K562 (cell line): ENCODE data around the gene HAP1. TPM values are rescaled to one million over a fixed set of nuclear protein-coding genes. Genes with fewer than 3 reads are reported as not detected.

Experiments used
- CBFB ChIP-seq: sonication (generic); formaldehyde crosslinking; IDR thresholded peaks from 2 replicates; pipeline ENCODE4 v1.4.0; 2020; ENCODE audit warnings: mild to moderate bottlenecking, missing genetic modification reagents
- GATAD2A ChIP-seq: fragments of 450-650 bp; IDR thresholded peaks from 2 replicates; pipeline ENCODE4 v1.6.1; 2017
- KHSRP ChIP-seq: fragments of 450-650 bp; IDR thresholded peaks from 2 replicates; pipeline ENCODE4 v1.6.1; 2017
- NR1H2 ChIP-seq: sonication (generic); formaldehyde crosslinking; IDR thresholded peaks from 2 replicates; pipeline ENCODE4 v1.4.0; 2020; ENCODE audit warnings: mild to moderate bottlenecking, missing genetic modification reagents
- RHOXF2B ChIP-seq: fragments of 250-450 bp; sonication (Bioruptor Pico); conservative IDR thresholded peaks from 2 replicates; pipeline ENCODE4 v1.5.1; 2021
- SAFB2 ChIP-seq: fragments of 200-400 bp; formaldehyde crosslinking; IDR thresholded peaks from 2 replicates; pipeline ENCODE4 v1.6.1; 2018; ENCODE audit warnings: borderline replicate concordance, low read length, low read depth, moderate library complexity; ENCODE audit not compliant: severe bottlenecking
- SMARCA5 ChIP-seq: fragments of 450-650 bp; IDR thresholded peaks from 2 replicates; pipeline ENCODE4 v1.6.1; 2016
- SNIP1 ChIP-seq: fragments of 450-650 bp; IDR thresholded peaks from 2 replicates; pipeline ENCODE4 v1.7.1; 2017; ENCODE audit warnings: low read depth, mild to moderate bottlenecking
- TRIM28 ChIP-seq: fragments of 450-650 bp; IDR thresholded peaks from 2 replicates; pipeline ENCODE4 v1.6.1; 2017
- ZEB2 ChIP-seq: fragments of 450-650 bp; IDR thresholded peaks from 2 replicates; pipeline ENCODE4 v1.6.1; 2016
- ZNF274 ChIP-seq: IDR thresholded peaks from 2 replicates; pipeline ENCODE4 v1.6.1; 2011; ENCODE audit warnings: low read depth, mild to moderate bottlenecking, low read length, moderate library complexity, borderline replicate concordance
- ZNF384 ChIP-seq: IDR thresholded peaks from 2 replicates; pipeline ENCODE4 v1.6.1; 2012; ENCODE audit warnings: low read depth, low read length, improper control_type of control experiment
- ZNF778 ChIP-seq: fragments of 450-650 bp; formaldehyde crosslinking; IDR thresholded peaks from 2 replicates; pipeline ENCODE4 v1.4.0; 2020; ENCODE audit warnings: mild to moderate bottlenecking, moderate library complexity
- polyA plus RNA-seq, 8 experiments: library from polyadenylated mRNA; depleted of rRNA in 4 of 8; stranded (reverse) in 5 of 8; unstranded in 3 of 8; fragments of >200 nt; fragmentation: Nextera tagmentation in 2 of 8; fragmentation: Illumina TruSeq in 1 of 8; extraction: Ambion mirVana in 2 of 8; extraction: Trizol in 1 of 8; gene quantifications; 2 replicates each; pipeline versions ENCODE4 v1.2.1 to v1.2.3, GENCODE V29; 2011 to 2014; ENCODE audit warnings: inconsistent platforms in 1 of 8, missing spikeins in 1 of 8
- total RNA-seq, 7 experiments: library from RNA; depleted of rRNA in 6 of 7; stranded (reverse); fragments of >200 nt in 6 of 7; fragmentation: Illumina TruSeq in 2 of 7; extraction: Trizol in 2 of 7; gene quantifications; 2 replicates each; pipeline versions ENCODE4 v1.2.1 to v1.2.3, GENCODE V29; 2011 to 2021; ENCODE audit warnings: low replicate concordance in 1 of 7
- TF ChIP-seq, protein P1 (sequence below): IDR thresholded peaks from 3 replicates; pipeline ENCODE4 v1.6.1; 2011; ENCODE audit warnings: borderline replicate concordance, mild to moderate bottlenecking; ENCODE audit not compliant: insufficient read length, insufficient read depth
- TF ChIP-seq, protein P2 (sequence below), 2 experiments: fragments of 200-800 bp in 1 of 2; sonication (Bioruptor generic) in 1 of 2; sonication (generic) in 1 of 2; formaldehyde crosslinking in 1 of 2; IDR thresholded peaks in 1 of 2; conservative IDR thresholded peaks in 1 of 2; 2 replicates each; pipeline versions ENCODE4 v1.5.0 to v1.6.1; 2016 to 2020; ENCODE audit warnings: missing compliant biosample characterization in 1 of 2, missing genetic modification characterization in 1 of 2, missing genetic modification reagents in 1 of 2
- TF ChIP-seq, protein P3 (sequence below): fragments of 450-650 bp; IDR thresholded peaks from 2 replicates; pipeline ENCODE4 v1.6.1; 2018; ENCODE audit warnings: mild to moderate bottlenecking, low read depth; ENCODE audit not compliant: partially characterized antibody
- TF ChIP-seq, protein P4 (sequence below): fragments of 450-650 bp; formaldehyde crosslinking; IDR thresholded peaks from 2 replicates; pipeline ENCODE4 v1.4.0; 2022; ENCODE audit warnings: mild to moderate bottlenecking, moderate library complexity
- TF ChIP-seq, protein P5 (sequence below): sonication (generic); formaldehyde crosslinking; IDR thresholded peaks from 2 replicates; pipeline ENCODE4 v1.8.1; 2023; ENCODE audit warnings: mild to moderate bottlenecking, missing genetic modification reagents
- TF ChIP-seq, protein P6 (sequence below): fragments of 450-650 bp; IDR thresholded peaks from 2 replicates; pipeline ENCODE4 v1.6.1; 2016
- TF ChIP-seq, protein P7 (sequence below): fragments of 450-650 bp; formaldehyde crosslinking; IDR thresholded peaks from 2 replicates; pipeline ENCODE4 v1.4.0; 2022; ENCODE audit warnings: missing genetic modification characterization

HAP1 gene
- total and polyA plus RNA-seq, 9 of the 15 experiments (the other 6 are each of a cell fraction or from before 2014, with no cell fraction given): under 0.01 to 0.09 (median 0.04) TPM; not detected in 6

DNA sequence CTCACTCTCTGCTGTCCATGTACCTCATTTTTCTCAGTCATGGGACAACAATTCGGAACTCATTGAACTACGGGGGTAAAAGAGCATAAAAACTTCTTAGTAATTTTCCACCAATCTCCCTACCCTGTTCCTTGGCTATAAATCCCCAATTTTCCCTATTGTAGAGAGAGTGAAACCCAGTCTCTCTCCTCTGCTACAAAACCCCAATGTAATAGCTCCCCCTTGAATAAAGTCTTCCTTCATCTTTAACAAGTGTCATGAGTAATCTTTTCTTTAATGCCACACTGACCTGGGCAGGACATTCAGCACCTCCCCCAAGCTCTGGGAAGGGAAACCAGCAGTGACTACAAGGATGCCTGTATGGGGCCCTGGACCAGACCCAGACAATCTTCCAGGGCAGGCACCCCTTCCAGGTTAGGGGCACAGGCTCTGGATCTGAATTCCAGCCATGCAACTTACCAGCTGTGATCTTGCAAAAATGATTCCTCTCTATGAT, 56.0 kb downstream of the HAP1 start (continued):
- TF ChIP-seq, protein P1, sequence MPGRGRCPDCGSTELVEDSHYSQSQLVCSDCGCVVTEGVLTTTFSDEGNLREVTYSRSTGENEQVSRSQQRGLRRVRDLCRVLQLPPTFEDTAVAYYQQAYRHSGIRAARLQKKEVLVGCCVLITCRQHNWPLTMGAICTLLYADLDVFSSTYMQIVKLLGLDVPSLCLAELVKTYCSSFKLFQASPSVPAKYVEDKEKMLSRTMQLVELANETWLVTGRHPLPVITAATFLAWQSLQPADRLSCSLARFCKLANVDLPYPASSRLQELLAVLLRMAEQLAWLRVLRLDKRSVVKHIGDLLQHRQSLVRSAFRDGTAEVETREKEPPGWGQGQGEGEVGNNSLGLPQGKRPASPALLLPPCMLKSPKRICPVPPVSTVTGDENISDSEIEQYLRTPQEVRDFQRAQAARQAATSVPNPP: no peak
- TF ChIP-seq SMARCA5: no peak
- TF ChIP-seq SAFB2: no peak
- TF ChIP-seq ZNF274: no peak
- TF ChIP-seq SNIP1: no peak; the same call in 1 of the 2 replicates
- TF ChIP-seq, protein P2, sequence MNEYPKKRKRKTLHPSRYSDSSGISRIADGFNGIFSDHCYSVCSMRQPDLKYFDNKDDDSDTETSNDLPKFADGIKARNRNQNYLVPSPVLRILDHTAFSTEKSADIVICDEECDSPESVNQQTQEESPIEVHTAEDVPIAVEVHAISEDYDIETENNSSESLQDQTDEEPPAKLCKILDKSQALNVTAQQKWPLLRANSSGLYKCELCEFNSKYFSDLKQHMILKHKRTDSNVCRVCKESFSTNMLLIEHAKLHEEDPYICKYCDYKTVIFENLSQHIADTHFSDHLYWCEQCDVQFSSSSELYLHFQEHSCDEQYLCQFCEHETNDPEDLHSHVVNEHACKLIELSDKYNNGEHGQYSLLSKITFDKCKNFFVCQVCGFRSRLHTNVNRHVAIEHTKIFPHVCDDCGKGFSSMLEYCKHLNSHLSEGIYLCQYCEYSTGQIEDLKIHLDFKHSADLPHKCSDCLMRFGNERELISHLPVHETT (CRISPR knock-in tag; conservative IDR thresholded peaks at IDR 0.05 in 1 of 2, IDR thresholded peaks at IDR 0.05 in 1 of 2): peak in 1 of 2 experiments; percentile 74; a peak in 1 of 4 replicates
- no peak for TF ChIP-seq NR1H2 (CRISPR knock-in tag)
- TF ChIP-seq, protein P3, sequence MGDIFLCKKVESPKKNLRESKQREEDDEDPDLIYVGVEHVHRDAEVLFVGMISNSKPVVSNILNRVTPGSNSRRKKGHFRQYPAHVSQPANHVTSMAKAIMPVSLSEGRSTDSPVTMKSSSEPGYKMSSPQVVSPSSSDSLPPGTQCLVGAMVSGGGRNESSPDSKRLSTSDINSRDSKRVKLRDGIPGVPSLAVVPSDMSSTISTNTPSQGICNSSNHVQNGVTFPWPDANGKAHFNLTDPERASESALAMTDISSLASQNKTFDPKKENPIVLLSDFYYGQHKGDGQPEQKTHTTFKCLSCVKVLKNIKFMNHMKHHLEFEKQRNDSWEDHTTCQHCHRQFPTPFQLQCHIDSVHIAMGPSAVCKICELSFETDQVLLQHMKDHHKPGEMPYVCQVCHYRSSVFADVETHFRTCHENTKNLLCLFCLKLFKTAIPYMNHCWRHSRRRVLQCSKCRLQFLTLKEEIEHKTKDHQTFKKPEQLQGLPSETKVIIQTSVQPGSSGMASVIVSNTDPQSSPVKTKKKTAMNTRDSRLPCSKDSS: no peak
- TF ChIP-seq, protein P4, sequence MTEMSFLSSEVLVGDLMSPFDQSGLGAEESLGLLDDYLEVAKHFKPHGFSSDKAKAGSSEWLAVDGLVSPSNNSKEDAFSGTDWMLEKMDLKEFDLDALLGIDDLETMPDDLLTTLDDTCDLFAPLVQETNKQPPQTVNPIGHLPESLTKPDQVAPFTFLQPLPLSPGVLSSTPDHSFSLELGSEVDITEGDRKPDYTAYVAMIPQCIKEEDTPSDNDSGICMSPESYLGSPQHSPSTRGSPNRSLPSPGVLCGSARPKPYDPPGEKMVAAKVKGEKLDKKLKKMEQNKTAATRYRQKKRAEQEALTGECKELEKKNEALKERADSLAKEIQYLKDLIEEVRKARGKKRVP (CRISPR knock-in tag): peak; percentile 93
- TF ChIP-seq GATAD2A: 0 out of 2 replicates have a peak, but pooled peaks have one; percentile 56
- TF ChIP-seq CBFB: no peak
- no peak for TF ChIP-seq ZNF778 (CRISPR knock-in tag)
- peak; percentile 52; the same call in 1 of the 2 replicates for TF ChIP-seq KHSRP
- peak; percentile 97 for TF ChIP-seq RHOXF2B (CRISPR knock-in tag)
- TF ChIP-seq, protein P5, sequence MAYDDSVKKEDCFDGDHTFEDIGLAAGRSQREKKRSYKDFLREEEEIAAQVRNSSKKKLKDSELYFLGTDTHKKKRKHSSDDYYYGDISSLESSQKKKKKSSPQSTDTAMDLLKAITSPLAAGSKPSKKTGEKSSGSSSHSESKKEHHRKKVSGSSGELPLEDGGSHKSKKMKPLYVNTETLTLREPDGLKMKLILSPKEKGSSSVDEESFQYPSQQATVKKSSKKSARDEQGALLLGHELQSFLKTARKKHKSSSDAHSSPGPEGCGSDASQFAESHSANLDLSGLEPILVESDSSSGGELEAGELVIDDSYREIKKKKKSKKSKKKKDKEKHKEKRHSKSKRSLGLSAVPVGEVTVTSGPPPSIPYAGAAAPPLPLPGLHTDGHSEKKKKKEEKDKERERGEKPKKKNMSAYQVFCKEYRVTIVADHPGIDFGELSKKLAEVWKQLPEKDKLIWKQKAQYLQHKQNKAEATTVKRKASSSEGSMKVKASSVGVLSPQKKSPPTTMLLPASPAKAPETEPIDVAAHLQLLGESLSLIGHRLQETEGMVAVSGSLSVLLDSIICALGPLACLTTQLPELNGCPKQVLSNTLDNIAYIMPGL (CRISPR knock-in tag): no peak
- no peak; the same call in 1 of the 2 replicates for TF ChIP-seq ZNF384
- peak; percentile 84; the same call in 1 of the 2 replicates for TF ChIP-seq TRIM28
- TF ChIP-seq, protein P6, sequence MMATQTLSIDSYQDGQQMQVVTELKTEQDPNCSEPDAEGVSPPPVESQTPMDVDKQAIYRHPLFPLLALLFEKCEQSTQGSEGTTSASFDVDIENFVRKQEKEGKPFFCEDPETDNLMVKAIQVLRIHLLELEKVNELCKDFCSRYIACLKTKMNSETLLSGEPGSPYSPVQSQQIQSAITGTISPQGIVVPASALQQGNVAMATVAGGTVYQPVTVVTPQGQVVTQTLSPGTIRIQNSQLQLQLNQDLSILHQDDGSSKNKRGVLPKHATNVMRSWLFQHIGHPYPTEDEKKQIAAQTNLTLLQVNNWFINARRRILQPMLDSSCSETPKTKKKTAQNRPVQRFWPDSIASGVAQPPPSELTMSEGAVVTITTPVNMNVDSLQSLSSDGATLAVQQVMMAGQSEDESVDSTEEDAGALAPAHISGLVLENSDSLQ: no peak
- peak; percentile 11; the same call in 1 of the 2 replicates for TF ChIP-seq ZEB2
- TF ChIP-seq, protein P7, sequence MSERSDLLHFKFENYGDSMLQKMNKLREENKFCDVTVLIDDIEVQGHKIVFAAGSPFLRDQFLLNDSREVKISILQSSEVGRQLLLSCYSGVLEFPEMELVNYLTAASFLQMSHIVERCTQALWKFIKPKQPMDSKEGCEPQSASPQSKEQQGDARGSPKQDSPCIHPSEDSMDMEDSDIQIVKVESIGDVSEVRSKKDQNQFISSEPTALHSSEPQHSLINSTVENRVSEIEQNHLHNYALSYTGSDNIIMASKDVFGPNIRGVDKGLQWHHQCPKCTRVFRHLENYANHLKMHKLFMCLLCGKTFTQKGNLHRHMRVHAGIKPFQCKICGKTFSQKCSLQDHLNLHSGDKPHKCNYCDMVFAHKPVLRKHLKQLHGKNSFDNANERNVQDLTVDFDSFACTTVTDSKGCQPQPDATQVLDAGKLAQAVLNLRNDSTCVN: peak; percentile 100
